ENCODE data around the gene PLEKHM3. TPM values are rescaled to one million over a fixed set of nuclear protein-coding genes. Genes with fewer than 3 reads are reported as not detected.

PLEKHM3 gene
- total RNA-seq, 1 donor from 2014 or later: 19.5 TPM

GRCh38 chr2:208033701-208034502 lies 8.6 kb upstream of the PLEKHM3 start:
- Histone ChIP-seq H3F3A (ENCODE audit: low read depth) (peaks cover 3% of the 10 kb centered on the region), H3K27me3 (no peaks in the 10 kb centered on the region), H3K36me3 (no peaks in the 10 kb centered on the region), H2AFZ (replicated peaks) (no peak overlapping the region), H3K9me3 (ENCODE audit: low read depth) (peaks cover 3% of the 10 kb centered on the region), H4K20me1 (ENCODE audit: low read depth) (no peaks in the 10 kb centered on the region), H3K27ac (no peak overlapping the region), H3K4me1 (peaks cover 4% of the 10 kb centered on the region), H3K79me2 (ENCODE audit: low read depth) (no peaks in the 10 kb centered on the region), H3K4me2 (no peak overlapping the region), H3K4me3 (no peak overlapping the region), H3K9ac (no peak overlapping the region)
- no peak for TF ChIP-seq EZH2phosphoT487 (IDR thresholded peaks at IDR 0.05)
- peak; percentile 52 for TF ChIP-seq CTCF (IDR thresholded peaks at IDR 0.05)
- TF ChIP-seq EZH2 (IDR thresholded peaks at IDR 0.05): no peak
- Mint-ChIP-seq H3K27me3 (ENCODE audit: insufficient read depth, low read depth) (peaks cover 5% of the 10 kb centered on the region), H3K27ac (no peak overlapping the region), H3K4me3 (no peak overlapping the region), H3K4me1 (no peaks in the 10 kb centered on the region), H3K9me3 (no peaks in the 10 kb centered on the region), H3K36me3 (no peaks in the 10 kb centered on the region)
- DNase-seq (ENCODE audit: low spot score): peak; percentile 47

GRCh38 chr2:208031608-208032019 lies 6.3 kb upstream of the PLEKHM3 start:
- Histone ChIP-seq H4K20me1 (ENCODE audit: low read depth) (no peaks in the 10 kb centered on the region), H3K4me1 (no peaks in the 10 kb centered on the region), H3K27me3 (no peaks in the 10 kb centered on the region), H3K36me3 (no peaks in the 10 kb centered on the region), H3K9me3 (ENCODE audit: low read depth) (peaks cover 3% of the 10 kb centered on the region), H3F3A (ENCODE audit: low read depth) (peaks cover 3% of the 10 kb centered on the region), H3K79me2 (ENCODE audit: low read depth) (no peaks in the 10 kb centered on the region), H3K9ac (no peak overlapping the region), H3K4me3 (no peak overlapping the region), H2AFZ (replicated peaks) (no peak overlapping the region), H3K27ac (no peak overlapping the region), H3K4me2 (no peak overlapping the region)
- TF ChIP-seq CTCF (IDR thresholded peaks at IDR 0.05) (no peak), EZH2phosphoT487 (IDR thresholded peaks at IDR 0.05) (no peak), EZH2 (IDR thresholded peaks at IDR 0.05) (no peak)
- H3K9me3 Mint-ChIP-seq: no peaks in the 10 kb centered on the region
- no peak for DNase-seq (ENCODE audit: low spot score)
- H3K27me3 Mint-ChIP-seq (ENCODE audit: insufficient read depth, low read depth): peaks cover 5% of the 10 kb centered on the region
- H3K4me1 Mint-ChIP-seq: no peaks in the 10 kb centered on the region
- H3K36me3 Mint-ChIP-seq: no peaks in the 10 kb centered on the region
- no peak overlapping the region for H3K27ac Mint-ChIP-seq
- H3K4me3 Mint-ChIP-seq: no peak overlapping the region

GRCh38 chr2:208025814-208026184 lies 472 bp upstream of the PLEKHM3 start:
- peak overlapping the region; percentile 55 for H3K27ac Mint-ChIP-seq
- peak overlapping the region; percentile 74 for H3K9ac ChIP-seq

More at GRCh38 chr2:208025814-208026184, 472 bp upstream of the PLEKHM3 start:
- peak; percentile 13 for DNase-seq (ENCODE audit: low spot score)
- H3K4me2 ChIP-seq: peak overlapping the region; percentile 87
- no peaks in the 10 kb centered on the region for H3K9me3 ChIP-seq (ENCODE audit: low read depth)
- no peak overlapping the region for H3K27ac ChIP-seq
- H3K4me1 Mint-ChIP-seq: peaks cover 13% of the 10 kb centered on the region
- H3K27me3 ChIP-seq: no peaks in the 10 kb centered on the region
- no peaks in the 10 kb centered on the region for H4K20me1 ChIP-seq (ENCODE audit: low read depth)
- H3K79me2 ChIP-seq (ENCODE audit: low read depth): peaks cover 27% of the 10 kb centered on the region
- H3K4me1 ChIP-seq: peaks cover 11% of the 10 kb centered on the region
- peak overlapping the region; percentile 93 for H3K4me3 Mint-ChIP-seq
- no peaks in the 10 kb centered on the region for H3K36me3 Mint-ChIP-seq
- H3F3A ChIP-seq (ENCODE audit: low read depth): peaks cover 10% of the 10 kb centered on the region
- H3K9me3 Mint-ChIP-seq: no peaks in the 10 kb centered on the region
- peaks cover 3% of the 10 kb centered on the region for H3K27me3 Mint-ChIP-seq (ENCODE audit: insufficient read depth, low read depth)
- H3K36me3 ChIP-seq: no peaks in the 10 kb centered on the region
- H3K4me3 ChIP-seq: peak overlapping the region; percentile 94
- peak overlapping the region; percentile 96 for H2AFZ ChIP-seq (replicated peaks)
- TF ChIP-seq EZH2 (IDR thresholded peaks at IDR 0.05) (no peak), EZH2phosphoT487 (IDR thresholded peaks at IDR 0.05) (no peak), CTCF (IDR thresholded peaks at IDR 0.05) (no peak)
